OCI-LY7 (cell line): ENCODE results near the gene GSK3B. TPM values are rescaled to one million over a fixed set of nuclear protein-coding genes. Genes with fewer than 3 reads are reported as not detected.

Experiments used
- BruUV-seq: library from RNA; stranded (reverse); fragments of 400-500 nt; replicated peaks from 2 replicates; lab custom pipeline; 2021; lab: Mats Ljungman, UMichigan
- CTCF ChIA-PET: fragments of 300-600 bp; sonication (Branson Sonifier 250); formaldehyde crosslinking; loops from one replicate; lab custom pipeline; 2022; ENCODE audit warnings: antibody characterized with exemption; ENCODE audit not compliant: unreplicated experiment; lab: Charles Lee
- POLR2A ChIA-PET: fragments of 300-600 bp; sonication (Branson Sonifier 250); formaldehyde crosslinking; loops from one replicate; lab custom pipeline; 2022; ENCODE audit warnings: antibody characterized with exemption; lab: Charles Lee
- DNase-seq: peaks from one replicate; pipeline ENCODE4 v3.0.0-alpha.2; 2015; ENCODE audit warnings: low spot score
- H2AFZ ChIP-seq: fragments of 200-600 bp; sonication (generic), shearing (Covaris generic); 2 replicates; pipeline ENCODE4 v1.6.1; 2014; ENCODE audit warnings: mild to moderate bottlenecking, antibody characterized with exemption, low read length, moderate library complexity
- H3K27ac ChIP-seq: fragments of 200-600 bp; sonication (generic); 2 replicates; pipeline ENCODE4 v1.5.1; 2014; ENCODE audit warnings: mixed run types, low read depth, mild to moderate bottlenecking, moderate library complexity, low read length, inconsistent platforms; ENCODE audit not compliant: poor library complexity, severe bottlenecking
- H3K36me3 ChIP-seq: fragments of 200-600 bp; sonication (generic); 2 replicates; pipeline ENCODE4 v1.6.1; 2014; ENCODE audit warnings: mild to moderate bottlenecking, antibody characterized with exemption, low read length, moderate library complexity, mixed read lengths; ENCODE audit not compliant: insufficient read depth
- H3K4me1 ChIP-seq: fragments of 200-600 bp; sonication (generic); 2 replicates; pipeline ENCODE4 v1.5.1; 2014; ENCODE audit warnings: mild to moderate bottlenecking, low read length; ENCODE audit not compliant: insufficient read depth, poor library complexity, severe bottlenecking
- H3K4me2 ChIP-seq: fragments of 200-600 bp; sonication (generic); 2 replicates; pipeline ENCODE4 v1.6.1; 2014; ENCODE audit warnings: mild to moderate bottlenecking, low read length
- H3K4me3 ChIP-seq: fragments of 200-600 bp; sonication (generic); 2 replicates; pipeline ENCODE4 v1.5.1; 2014; ENCODE audit warnings: mild to moderate bottlenecking, low read depth, low read length; ENCODE audit not compliant: poor library complexity, severe bottlenecking
- H3K79me2 ChIP-seq: fragments of 200-600 bp; sonication (generic); 2 replicates; pipeline ENCODE4 v1.6.1; 2016; ENCODE audit warnings: low read depth, mild to moderate bottlenecking, low read length, moderate library complexity, mixed read lengths; ENCODE audit not compliant: insufficient read depth
- H3K9me2 ChIP-seq: fragments of 200-600 bp; sonication (generic); 2 replicates; pipeline ENCODE4 v1.6.1; 2016; ENCODE audit warnings: mild to moderate bottlenecking, low read length, mixed read lengths; ENCODE audit not compliant: insufficient read depth
- H3K9me3 ChIP-seq: fragments of 200-600 bp; sonication (generic); 2 replicates; pipeline ENCODE4 v1.6.1; 2014; ENCODE audit warnings: mild to moderate bottlenecking, mixed run types, low read length, mixed read lengths
- H4K20me1 ChIP-seq: fragments of 200-600 bp; sonication (generic); 2 replicates; pipeline ENCODE4 v1.6.1; 2014; ENCODE audit warnings: mild to moderate bottlenecking, antibody characterized with exemption, low read length, moderate library complexity, mixed read lengths; ENCODE audit not compliant: insufficient read depth
- EZH2phosphoT487 ChIP-seq: fragments of 200-600 bp; sonication (generic); IDR thresholded peaks from 2 replicates; pipeline ENCODE4 v1.6.1; 2018; ENCODE audit warnings: low read depth, borderline replicate concordance, mild to moderate bottlenecking, mixed run types, antibody characterized with exemption, low read length, moderate library complexity, mixed read lengths
- intact Hi-C: fragments of 100-400 bp; cut with micrococcal nuclease; formaldehyde crosslinking; loops from one replicate; pipeline ENCODE4 v1.10.0; 2022; ENCODE audit not compliant: unreplicated experiment
- total RNA-seq, 2 experiments: library from RNA; depleted of rRNA in 1 of 2; stranded (reverse); fragments of >200 nt in 1 of 2; shearing (Covaris generic) in 1 of 2; gene quantifications; 2 replicates each; pipeline ENCODE4 v1.2.3, GENCODE V29; 2014 to 2022
- TF ChIP-seq, protein P1 (sequence below): fragments of 200-600 bp; sonication (generic); conservative IDR thresholded peaks from 2 replicates; pipeline ENCODE4 v1.5.1; 2014; ENCODE audit warnings: mild to moderate bottlenecking, antibody characterized with exemption, low read length, moderate library complexity, mixed read lengths

Gene GSK3B
- total RNA-seq, 2 experiments from 2014 or later, result 26.6 to 40.9 TPM

DNA sequence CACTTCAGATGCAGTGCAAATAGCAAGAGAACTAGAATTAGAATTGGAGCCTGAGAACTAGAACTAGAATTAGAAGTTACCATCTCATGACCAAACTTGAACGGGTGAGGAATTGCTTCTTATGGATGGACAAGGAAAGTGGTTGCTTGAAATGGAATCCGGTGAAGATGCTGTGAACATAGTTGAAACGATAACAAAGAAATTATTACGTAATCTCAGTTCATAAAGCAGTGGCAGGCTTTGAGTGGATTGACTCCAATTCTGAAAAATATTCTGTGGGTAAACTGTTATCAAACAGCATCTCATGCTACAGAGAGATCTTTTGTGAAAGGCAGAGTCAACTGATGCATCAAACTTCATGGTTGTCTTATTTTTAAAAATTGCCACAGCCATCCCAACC lies 48.0 kb upstream of the GSK3B start:
- no peak overlapping the region for H2AFZ ChIP-seq
- H3K36me3 ChIP-seq, result no peaks in the 10 kb centered on the region
- no TSS peak for BruUV-seq
- no peak for DNase-seq
- no peak overlapping the region for H3K4me3 ChIP-seq
- POLR2A ChIA-PET, result no interaction called here
- no peaks in the 10 kb centered on the region for H3K9me2 ChIP-seq
- H3K79me2 ChIP-seq, result no peaks in the 10 kb centered on the region
- no peaks in the 10 kb centered on the region for H3K4me1 ChIP-seq
- CTCF ChIA-PET, result no interaction called here
- no peak overlapping the region for H3K4me2 ChIP-seq
- TF ChIP-seq, protein P1, sequence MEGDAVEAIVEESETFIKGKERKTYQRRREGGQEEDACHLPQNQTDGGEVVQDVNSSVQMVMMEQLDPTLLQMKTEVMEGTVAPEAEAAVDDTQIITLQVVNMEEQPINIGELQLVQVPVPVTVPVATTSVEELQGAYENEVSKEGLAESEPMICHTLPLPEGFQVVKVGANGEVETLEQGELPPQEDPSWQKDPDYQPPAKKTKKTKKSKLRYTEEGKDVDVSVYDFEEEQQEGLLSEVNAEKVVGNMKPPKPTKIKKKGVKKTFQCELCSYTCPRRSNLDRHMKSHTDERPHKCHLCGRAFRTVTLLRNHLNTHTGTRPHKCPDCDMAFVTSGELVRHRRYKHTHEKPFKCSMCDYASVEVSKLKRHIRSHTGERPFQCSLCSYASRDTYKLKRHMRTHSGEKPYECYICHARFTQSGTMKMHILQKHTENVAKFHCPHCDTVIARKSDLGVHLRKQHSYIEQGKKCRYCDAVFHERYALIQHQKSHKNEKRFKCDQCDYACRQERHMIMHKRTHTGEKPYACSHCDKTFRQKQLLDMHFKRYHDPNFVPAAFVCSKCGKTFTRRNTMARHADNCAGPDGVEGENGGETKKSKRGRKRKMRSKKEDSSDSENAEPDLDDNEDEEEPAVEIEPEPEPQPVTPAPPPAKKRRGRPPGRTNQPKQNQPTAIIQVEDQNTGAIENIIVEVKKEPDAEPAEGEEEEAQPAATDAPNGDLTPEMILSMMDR, result no peak
- no peak for TF ChIP-seq EZH2phosphoT487
- no peak overlapping the region for H3K27ac ChIP-seq
- intact Hi-C loops, result no loop called here
- H3K9me3 ChIP-seq, result no peaks in the 10 kb centered on the region
- H4K20me1 ChIP-seq, result no peaks in the 10 kb centered on the region

DNA sequence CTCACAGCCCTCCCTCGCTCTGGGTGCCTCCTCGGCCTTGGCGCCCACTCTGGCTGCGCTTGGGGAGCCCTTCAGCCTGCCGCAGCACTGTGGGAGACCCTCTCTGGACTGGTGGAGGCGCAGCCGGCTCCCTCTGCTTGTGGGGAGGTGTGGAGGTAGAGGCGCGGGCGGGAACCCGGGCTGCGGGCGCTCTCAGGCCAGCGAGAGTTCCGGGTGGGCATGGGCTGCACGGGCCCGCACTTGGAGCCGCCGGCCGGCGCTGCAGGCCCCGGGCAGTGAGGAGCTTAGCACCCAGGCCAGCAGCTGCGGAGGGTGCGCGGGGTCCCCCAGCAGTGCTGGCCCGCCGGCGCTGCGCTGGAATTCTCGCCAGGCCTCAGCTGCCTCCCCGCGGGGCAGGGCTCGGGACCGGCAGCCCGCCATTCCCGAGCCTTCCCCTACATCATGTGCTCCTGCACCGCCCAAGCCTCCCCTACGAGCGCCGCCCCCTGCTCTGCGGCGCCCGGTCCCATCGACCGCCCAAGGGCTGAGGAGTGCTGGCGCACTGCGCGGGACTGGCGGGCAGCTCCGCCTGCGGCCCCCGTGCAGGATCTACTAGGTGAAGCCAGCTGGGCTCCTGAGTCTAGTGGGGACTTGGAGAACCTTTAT lies 46.0 kb upstream of the GSK3B start:
- Histone ChIP-seq H4K20me1 (no peaks in the 10 kb centered on the region), H3K4me2 (no peak overlapping the region), H3K4me3 (no peak overlapping the region), H3K9me2 (no peaks in the 10 kb centered on the region), H2AFZ (no peak overlapping the region), H3K36me3 (no peaks in the 10 kb centered on the region), H3K27ac (no peak overlapping the region), H3K4me1 (no peaks in the 10 kb centered on the region), H3K9me3 (no peaks in the 10 kb centered on the region), H3K79me2 (no peaks in the 10 kb centered on the region)
- TF ChIP-seq EZH2phosphoT487, result no peak
- POLR2A ChIA-PET, result interaction anchor here (1.1 to 1.2 kb wide), 2 partner anchors 7 to 14 kb away, joined by 3 to 4 read pairs; no protein-coding TSS in a partner anchor
- CTCF ChIA-PET, result no interaction called here
- DNase-seq, result no peak
- no TSS peak for BruUV-seq
- intact Hi-C loops, result no loop called here

DNA sequence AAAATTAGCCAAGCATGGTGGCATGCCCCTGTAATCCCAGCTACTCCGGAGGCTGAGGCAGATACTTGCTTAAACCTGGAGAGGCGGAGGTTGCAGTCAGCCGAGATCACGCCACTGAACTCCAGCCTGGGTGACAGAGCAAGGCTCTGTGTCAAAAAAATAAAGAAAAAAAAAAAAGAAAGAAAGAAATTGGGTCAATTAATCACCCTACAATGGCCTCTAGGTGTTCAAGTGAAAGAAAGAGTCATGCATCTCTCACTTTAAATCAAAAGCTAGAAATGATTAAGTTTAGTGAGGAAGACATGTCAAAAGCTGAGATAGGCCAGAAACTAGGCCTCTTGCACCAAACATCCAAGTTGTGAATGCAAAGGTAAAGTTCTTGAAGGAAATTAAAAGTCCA lies 44.9 kb upstream of the GSK3B start:
- H3K79me2 ChIP-seq, result no peaks in the 10 kb centered on the region
- ChIA-PET POLR2A (interaction anchor here (0.7 to 1.1 kb wide), 2 partner anchors 9 to 128 kb away, joined by 3 to 4 read pairs; no protein-coding TSS in a partner anchor), CTCF (no interaction called here)
- intact Hi-C loops, result no loop called here
- no peak overlapping the region for H3K27ac ChIP-seq
- no peaks in the 10 kb centered on the region for H3K4me1 ChIP-seq
- H4K20me1 ChIP-seq, result no peaks in the 10 kb centered on the region
- H2AFZ ChIP-seq, result no peak overlapping the region
- TF ChIP-seq, protein P1, result no peak
- no peak for TF ChIP-seq EZH2phosphoT487
- no peaks in the 10 kb centered on the region for H3K9me2 ChIP-seq
- no TSS peak for BruUV-seq
- H3K4me2 ChIP-seq, result no peak overlapping the region
- no peaks in the 10 kb centered on the region for H3K9me3 ChIP-seq
- no peak for DNase-seq
- H3K4me3 ChIP-seq, result no peak overlapping the region
- no peaks in the 10 kb centered on the region for H3K36me3 ChIP-seq
